Adrenal gland (tissue), 12 donors: ENCODE measurements around the gene ST3GAL3. TPM values are rescaled to one million over a fixed set of nuclear protein-coding genes. Genes with fewer than 3 reads are reported as not detected.
"Not testable (repeated sequence)": the region's sequence is repeated elsewhere in the genome, so short reads cannot be mapped to it uniquely, and the experiment has no call there.

Source experiments
- DNase-seq, 7 donors: peaks; one replicate each; pipeline ENCODE4 v3.0.0-alpha.2; 2019 to 2020
- H3K27ac ChIP-seq, 5 donors: fragments of 200-600 bp; sonication (generic) in 4 of 5; 1 replicate in 3 of 5; 2 replicates in 2 of 5; pipeline versions ENCODE4 v1.5.1 to v1.8.0; 2016 to 2020; ENCODE audit warnings: mild to moderate bottlenecking in 1 of 5
- H3K27me3 ChIP-seq: fragments of 200-600 bp; 2 replicates; pipeline ENCODE4 v1.8.0; 2021
- H3K36me3 ChIP-seq, 2 donors: fragments of 200-600 bp; replicated peaks in 1 of 2; 1 replicate in 1 of 2; 2 replicates in 1 of 2; pipeline versions ENCODE4 v1.5.1 to v1.8.0; 2018 to 2022
- H3K4me1 ChIP-seq, 2 donors: fragments of 200-600 bp; replicated peaks in 1 of 2; 1 replicate in 1 of 2; 2 replicates in 1 of 2; pipeline versions ENCODE4 v1.5.1 to v1.8.0; 2018 to 2021
- H3K4me3 ChIP-seq, 4 donors: fragments of 200-600 bp; sonication (generic) in 3 of 4; one replicate each; pipeline ENCODE4 v1.5.1; 2016 to 2018
- H3K9me3 ChIP-seq, 3 donors: fragments of 200-600 bp; sonication (generic) in 1 of 3; replicated peaks in 1 of 3; 1 replicate in 2 of 3; 2 replicates in 1 of 3; pipeline versions ENCODE4 v1.5.1 to v1.8.0; 2016 to 2021
- POLR2A ChIP-seq, 2 donors: fragments of 450-650 bp; IDR thresholded peaks; one replicate each; pipeline ENCODE4 v1.6.1; 2017; ENCODE audit warnings: antibody characterized with exemption in 2 of 2, mild to moderate bottlenecking in 2 of 2, moderate library complexity in 1 of 2
- WGBS, 4 donors: extraction: QIAGEN DNeasy Blood & Tissue Kit in 2 of 4; methylation state at CpG; one replicate each; pipeline versions ENCODE4 v1.1.5 to v1.1.7; 2013 to 2017; 5-methylcytosine and 5-hydroxymethylcytosine counted together
- intact Hi-C, 2 donors: fragments of 100-400 bp; cut with DNase I; formaldehyde crosslinking; loops; one replicate each; pipeline versions ENCODE4 v1.14.1 to v1.15.0; 2022 to 2023
- polyA plus RNA-seq, 3 donors: library from polyadenylated mRNA; stranded (reverse); fragments of 200-250 nt in 2 of 3; fragments of 350-450 nt in 1 of 3; fragmentation: Illumina TruSeq in 1 of 3; extraction: RNeasy Lipid Tissue Mini Kit (QIAGEN cat#74804) in 1 of 3; gene quantifications; one replicate each; pipeline ENCODE4 v1.2.3, GENCODE V29; 2013 to 2014
- total RNA-seq, 9 donors: library from RNA; depleted of rRNA in 4 of 9; stranded (reverse); fragments of >200 nt in 4 of 9; fragments of 120-200 nt in 1 of 9; fragmentation: NEBNext Ultra II Directional in 1 of 9; extraction: Animal tissue kit (Norgen Biotek cat#: 25700) in 1 of 9; gene quantifications; one replicate each; pipeline versions ENCODE4 v1.1.0 to v1.2.4, GENCODE V29; 2013 to 2023
- TF ChIP-seq, protein P1 (sequence below), 6 experiments: fragments of 450-650 bp in 4 of 6; fragments of 200-600 bp in 2 of 6; sonication (generic) in 1 of 6; IDR thresholded peaks; 1 replicate in 5 of 6; 2 replicates in 1 of 6; pipeline versions ENCODE4 v1.5.1 to v1.8.0; 2016 to 2021; ENCODE audit warnings: antibody characterized with exemption in 6 of 6, mild to moderate bottlenecking in 2 of 6, moderate library complexity in 1 of 6
- donor health status: healthy with polysubstance abuse.
- donor health status: Bipolar disorder and iron deficiency.
- donor health status: DM: yes; HTN: yes; CAD: no.
- donor health status: DM: no; HTN: no; CAD: no.
- donor health status: DM: no; HTN: no; CAD: no.
- donor health status: DM: yes; HTN: yes; CAD: no.

ST3GAL3 gene
- total and polyA plus RNA-seq, 12 donors = 15.6 to 47.5 (median 27.7) TPM

- no peak for DNase-seq
- intact Hi-C loops = no loop called here
Observed at GRCh38 chr1:43831851-43832250, 124.5 kb downstream of the ST3GAL3 start.

GRCh38 chr1:43832255-43832654 is 124.9 kb downstream of the ST3GAL3 start:
- 75 to 87% (median 81%) methylated on average over 3 of the region's 3 CpGs for WGBS, 4 donors
- no peaks in the 10 kb centered on the region for H3K9me3 ChIP-seq
- H3K4me3 ChIP-seq = no peak overlapping the region
- peaks cover 3 to 32% of the 10 kb centered on the region in 2 donors for H3K4me1 ChIP-seq
- intact Hi-C loops = no loop called here
- no peak for DNase-seq
- no peaks in the 10 kb centered on the region for H3K27me3 ChIP-seq
- no peaks in the 10 kb centered on the region for H3K36me3 ChIP-seq
- H3K27ac ChIP-seq = peak overlapping the region in 1 of 5 donors; percentile 13
- TF ChIP-seq POLR2A (IDR thresholded peaks at IDR 0.05) = no peak
- TF ChIP-seq, protein P1, sequence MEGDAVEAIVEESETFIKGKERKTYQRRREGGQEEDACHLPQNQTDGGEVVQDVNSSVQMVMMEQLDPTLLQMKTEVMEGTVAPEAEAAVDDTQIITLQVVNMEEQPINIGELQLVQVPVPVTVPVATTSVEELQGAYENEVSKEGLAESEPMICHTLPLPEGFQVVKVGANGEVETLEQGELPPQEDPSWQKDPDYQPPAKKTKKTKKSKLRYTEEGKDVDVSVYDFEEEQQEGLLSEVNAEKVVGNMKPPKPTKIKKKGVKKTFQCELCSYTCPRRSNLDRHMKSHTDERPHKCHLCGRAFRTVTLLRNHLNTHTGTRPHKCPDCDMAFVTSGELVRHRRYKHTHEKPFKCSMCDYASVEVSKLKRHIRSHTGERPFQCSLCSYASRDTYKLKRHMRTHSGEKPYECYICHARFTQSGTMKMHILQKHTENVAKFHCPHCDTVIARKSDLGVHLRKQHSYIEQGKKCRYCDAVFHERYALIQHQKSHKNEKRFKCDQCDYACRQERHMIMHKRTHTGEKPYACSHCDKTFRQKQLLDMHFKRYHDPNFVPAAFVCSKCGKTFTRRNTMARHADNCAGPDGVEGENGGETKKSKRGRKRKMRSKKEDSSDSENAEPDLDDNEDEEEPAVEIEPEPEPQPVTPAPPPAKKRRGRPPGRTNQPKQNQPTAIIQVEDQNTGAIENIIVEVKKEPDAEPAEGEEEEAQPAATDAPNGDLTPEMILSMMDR (IDR thresholded peaks at IDR 0.05) = no peak

More at GRCh38 chr1:43831851-43832250, 124.5 kb downstream of the ST3GAL3 start:
- H3K4me1 ChIP-seq = peaks cover 3 to 32% of the 10 kb centered on the region in 2 donors
- no peaks in the 10 kb centered on the region for H3K36me3 ChIP-seq
- WGBS, 4 donors = 78 to 86% (median 82%) methylated on average over 2 of the region's 2 CpGs
- no peaks in the 10 kb centered on the region for H3K9me3 ChIP-seq
- peak overlapping the region in 1 of 5 donors; percentile 13 for H3K27ac ChIP-seq
- H3K4me3 ChIP-seq = no peak overlapping the region
- H3K27me3 ChIP-seq = no peaks in the 10 kb centered on the region
- TF ChIP-seq POLR2A (IDR thresholded peaks at IDR 0.05) = no peak
- TF ChIP-seq, protein P1 (IDR thresholded peaks at IDR 0.05) = no peak

DNA sequence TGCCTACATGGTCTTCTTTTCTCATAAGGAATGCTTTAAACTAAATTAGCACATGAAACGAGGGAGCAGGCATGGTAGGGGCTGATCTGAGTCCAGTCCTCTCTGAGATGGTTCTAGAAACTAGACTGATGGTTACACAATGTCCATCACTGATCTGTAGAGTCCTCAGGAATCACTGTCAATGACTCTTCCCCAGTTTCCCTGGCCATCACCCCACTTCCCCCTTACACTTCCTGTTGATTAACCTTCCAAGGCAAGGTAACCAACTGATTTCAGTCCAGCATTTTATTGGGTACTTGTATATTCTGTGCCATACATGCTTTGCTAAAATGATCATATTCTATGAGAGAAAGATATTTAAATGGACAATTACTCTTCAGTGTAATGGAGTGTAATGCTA is 125.7 kb downstream of the ST3GAL3 start:
- Histone ChIP-seq H3K27ac (no peak overlapping the region), H3K4me3 (no peak overlapping the region), H3K36me3 (no peaks in the 10 kb centered on the region), H3K9me3 (no peaks in the 10 kb centered on the region), H3K27me3 (no peaks in the 10 kb centered on the region), H3K4me1 (peaks cover 3 to 32% of the 10 kb centered on the region in 2 donors)
- WGBS, 4 donors = 69 to 82% (median 81%) methylated on average over 1 of the region's 1 CpG
- no peak for TF ChIP-seq POLR2A (IDR thresholded peaks at IDR 0.05)
- TF ChIP-seq, protein P1 (IDR thresholded peaks at IDR 0.05) = no peak
- intact Hi-C loops = no loop called here
- no peak for DNase-seq

DNA sequence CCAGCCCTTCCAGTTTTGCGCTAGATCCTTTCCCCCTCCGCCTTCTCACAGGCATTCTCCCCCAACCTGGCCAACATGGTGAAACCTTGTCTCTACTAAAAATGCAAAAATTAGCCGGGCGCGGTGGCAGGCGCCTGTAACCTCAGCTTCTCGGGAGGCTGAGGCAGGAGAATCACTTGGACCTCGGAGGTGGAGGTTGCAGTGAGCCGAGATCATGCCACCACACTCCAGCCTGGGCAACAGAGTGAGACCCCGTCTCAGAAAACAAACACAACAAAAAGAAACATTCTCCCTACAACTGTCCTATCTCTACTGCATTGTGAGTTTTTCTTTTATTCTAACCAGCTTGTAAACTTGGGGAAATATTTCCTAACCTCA is 126.6 kb downstream of the ST3GAL3 start:
- peak overlapping the region in 2 of 5 donors; percentile 58 to 88 for H3K27ac ChIP-seq
- H3K36me3 ChIP-seq, H3K9me3 ChIP-seq, H3K27me3 ChIP-seq, intact Hi-C loops, H3K4me3 ChIP-seq, DNase-seq: not testable (repeated sequence)
- WGBS, 4 donors = 74 to 85% (median 78%) methylated on average over 10 of the region's 10 CpGs
- peaks cover 3 to 32% of the 10 kb centered on the region in 2 donors for H3K4me1 ChIP-seq
